Heart right ventricle (tissue), 16 donors: ENCODE results near the gene GPR157. TPM values are rescaled to one million over a fixed set of nuclear protein-coding genes. Genes with fewer than 3 reads are reported as not detected.

Experiments used
- ATAC-seq, 8 donors: fragments of 200-7000 bp; cut with Tn5 transposase; one replicate each; pipeline ENCODE4 v1.9.1; 2020; ENCODE audit warnings: mild to moderate bottlenecking in 8 of 8, moderate library complexity in 8 of 8, moderate number of reproducible peaks in 1 of 8
- DNase-seq, 2 donors: peaks; one replicate each; pipeline ENCODE4 v3.0.0-alpha.2; 2020
- H3K27ac ChIP-seq, 10 donors: fragments of 200-600 bp; sonication (generic) in 2 of 10; one replicate each; pipeline versions ENCODE4 v1.5.0 to v1.8.0; 2020 to 2022; ENCODE audit warnings: mild to moderate bottlenecking in 3 of 10
- H3K27me3 ChIP-seq, 7 donors: fragments of 200-600 bp; one replicate each; pipeline ENCODE4 v1.8.0; 2021 to 2022; ENCODE audit warnings: mild to moderate bottlenecking in 2 of 7
- H3K36me3 ChIP-seq, 9 donors: fragments of 200-600 bp; sonication (generic) in 1 of 9; one replicate each; pipeline versions ENCODE4 v1.5.0 to v1.8.0; 2020 to 2022; ENCODE audit warnings: mild to moderate bottlenecking in 2 of 9
- H3K4me1 ChIP-seq, 9 donors: fragments of 200-600 bp; sonication (generic) in 1 of 9; one replicate each; pipeline versions ENCODE4 v1.5.0 to v1.8.0; 2020 to 2022; ENCODE audit warnings: mild to moderate bottlenecking in 4 of 9
- H3K4me3 ChIP-seq, 10 donors: fragments of 200-600 bp; sonication (generic) in 2 of 10; one replicate each; pipeline versions ENCODE4 v1.5.0 to v1.8.0; 2020 to 2022; ENCODE audit warnings: mild to moderate bottlenecking in 7 of 10, moderate library complexity in 2 of 10
- H3K9me3 ChIP-seq, 11 donors: fragments of 200-600 bp in 10 of 11; sonication (generic) in 2 of 11; one replicate each; pipeline versions ENCODE4 v1.5.0 to v1.8.0; 2013 to 2022; ENCODE audit warnings: mild to moderate bottlenecking in 2 of 11, control low read depth in 1 of 11, moderate library complexity in 1 of 11
- CTCF ChIP-seq, 9 donors: fragments of 200-600 bp; sonication (generic) in 2 of 9; IDR thresholded peaks; one replicate each; pipeline versions ENCODE4 v1.5.0 to v1.8.0; 2021 to 2022; ENCODE audit warnings: antibody characterized with exemption in 9 of 9, mild to moderate bottlenecking in 5 of 9, moderate library complexity in 1 of 9
- whole genome bisulfite sequencing, 2 donors: extraction: QIAGEN DNeasy Blood & Tissue Kit; methylation state at CpG; one replicate each; pipeline ENCODE4 v1.1.7; 2013; ENCODE audit warnings: inconsistent platforms in 1 of 2; 5-methylcytosine and 5-hydroxymethylcytosine counted together
- intact Hi-C, 10 donors: fragments of 100-400 bp; cut with DNase I; formaldehyde crosslinking; loops; one replicate each; pipeline versions ENCODE4 v1.11.1 to v1.14.2; 2022
- polyA plus RNA-seq, 2 donors: library from polyadenylated mRNA; stranded (reverse); fragments of 200-250 nt; gene quantifications; one replicate each; pipeline ENCODE4 v1.2.3, GENCODE V29; 2013
- total RNA-seq, 10 donors: library from RNA; stranded (reverse); fragmentation: NEBNext Ultra II Directional in 3 of 10; extraction: Animal tissue kit (Norgen Biotek cat#: 25700) in 3 of 10; gene quantifications; one replicate each; pipeline versions ENCODE4 v1.2.1 to v1.2.4, GENCODE V29; 2021 to 2023
- donor health status: Arrhythmogenic right ventricular cardiomyopathy.
- donor health status: ischemic (EF 13 %, LVEDD 7.1; RV severe dilation, severe dysfunction).
- donor health status: healthy with polysubstance abuse.
- donor health status: DM: no; HTN: yes; CAD: no.
- donor health status: DM: no; HTN: no; CAD: no.
- donor health status: ischemic (EF 25% LVEDD 6.9; RV normal size, moderate dysfunction).
- donor health status: ischemic (EF 25% LVEDD 5.7; RV mildly dilated, moderate dysfunction).
- donor health status: healthy.
- donor health status: DM: yes; HTN: yes; CAD: no.
- donor health status: Ischemic cardiomyopathy.
- donor health status: ischemic (EF 35%, LVEDD 5.7; RV mildly dilated, moderate dysfunction).
- donor health status: nonischemic (EF 11% LVEDD 7.7; RV severe dilation, severe dysfunction).
- donor health status: DM: yes; HTN: yes; CAD: no.
- donor health status: PGD.
- donor health status: ischemic (EF 29% LVEDD 5.4; RV normal size, mild dysfunction).
- donor health status: nonischemic (EF 23%, LVEDD 6.1; RV moderate dilation, normal function).

Gene GPR157
- total and polyA plus RNA-seq, 12 donors, result 5.1 to 69.1 (median 36.2) TPM

- H3K4me3 ChIP-seq, result no peak overlapping the region
- H3K9me3 ChIP-seq, result no peaks in the 10 kb centered on the region
- no peak overlapping the region for H3K27ac ChIP-seq
- DNase-seq (no peak), ATAC-seq (no peak)
- 53 to 58% methylated on average over 2 of the region's 2 CpGs for WGBS, 2 donors
- TF ChIP-seq CTCF (IDR thresholded peaks at IDR 0.05), result peak in 5 of 9 donors; percentile 18 to 43 (median 34)
- H3K4me1 ChIP-seq, result peaks cover 0 to 22% (median 3%) of the 10 kb centered on the region in 9 donors
- no peaks in the 10 kb centered on the region for H3K27me3 ChIP-seq
- intact Hi-C loops, result no loop called here
- H3K36me3 ChIP-seq, result peaks cover 0 to 12% (median 0%) of the 10 kb centered on the region in 9 donors
Observed at GRCh38 chr1:9058465-9058864, 70.4 kb downstream of the GPR157 start.

DNA sequence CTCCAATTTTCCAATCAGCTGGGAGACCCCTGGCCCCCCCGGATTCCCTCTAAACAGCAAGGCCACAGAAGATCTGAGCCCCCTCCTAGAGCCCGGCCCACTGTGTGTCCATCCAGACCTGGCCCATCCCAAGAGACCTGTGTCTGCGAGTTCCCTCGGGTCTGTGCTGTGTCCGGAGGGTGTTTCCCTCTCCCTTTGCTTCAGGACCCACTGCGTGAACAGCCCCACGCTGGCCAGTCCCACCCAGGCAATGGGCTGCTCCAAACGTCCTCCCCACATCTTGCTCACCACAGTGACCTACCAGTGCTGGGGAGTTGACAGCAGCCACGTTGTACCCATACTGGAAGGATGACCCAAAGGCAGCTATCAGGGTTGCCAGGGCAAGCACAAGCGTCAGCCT is 71.1 kb downstream of the GPR157 start:
- H3K4me1 ChIP-seq, result peaks cover 0 to 22% (median 3%) of the 10 kb centered on the region in 9 donors
- DNase-seq, result no peak
- WGBS, 2 donors, result 82 to 84% methylated on average over 10 of the region's 10 CpGs
- no peak overlapping the region for H3K4me3 ChIP-seq
- no peak overlapping the region for H3K27ac ChIP-seq
- no peaks in the 10 kb centered on the region for H3K9me3 ChIP-seq
- TF ChIP-seq CTCF (IDR thresholded peaks at IDR 0.05), result no peak
- H3K27me3 ChIP-seq, result no peaks in the 10 kb centered on the region
- intact Hi-C loops, result no loop called here
- H3K36me3 ChIP-seq, result peaks cover 0 to 12% (median 0%) of the 10 kb centered on the region in 9 donors
- ATAC-seq, result no peak

GRCh38 chr1:9052272-9053049 is 76.4 kb downstream of the GPR157 start:
- ATAC-seq (no peak), DNase-seq (no peak)
- 91 to 92% methylated on average over 6 of the region's 6 CpGs for WGBS, 2 donors
- H3K9me3 ChIP-seq, result no peaks in the 10 kb centered on the region
- peaks cover 0 to 25% (median 0%) of the 10 kb centered on the region in 9 donors for H3K36me3 ChIP-seq
- no peaks in the 10 kb centered on the region for H3K4me1 ChIP-seq
- no peak overlapping the region for H3K4me3 ChIP-seq
- no peak overlapping the region for H3K27ac ChIP-seq
- H3K27me3 ChIP-seq, result no peaks in the 10 kb centered on the region
- intact Hi-C loops, result no loop called here
- no peak for TF ChIP-seq CTCF (IDR thresholded peaks at IDR 0.05)

GRCh38 chr1:9051379-9051778 is 77.5 kb downstream of the GPR157 start:
- Histone ChIP-seq H3K4me3 (no peak overlapping the region), H3K36me3 (peaks cover 0 to 23% (median 0%) of the 10 kb centered on the region in 9 donors), H3K4me1 (no peaks in the 10 kb centered on the region), H3K9me3 (no peaks in the 10 kb centered on the region), H3K27me3 (no peaks in the 10 kb centered on the region), H3K27ac (no peak overlapping the region)
- intact Hi-C loops, result no loop called here
- DNase-seq, result no peak
- 48 to 61% methylated on average over 1 of the region's 1 CpG for WGBS, 2 donors
- TF ChIP-seq CTCF (IDR thresholded peaks at IDR 0.05), result no peak
- no peak for ATAC-seq
